ENCODE results near the gene SNX5.

- TF ChIP-seq CTCF (IDR thresholded peaks at IDR 0.05) (no peak), POLR2A (IDR thresholded peaks at IDR 0.05; ENCODE audit: low read depth) (no peak), POLR2AphosphoS5 (IDR thresholded peaks at IDR 0.05) (no peak), EP300 (IDR thresholded peaks at IDR 0.05) (no peak)
Measured at GRCh38 chr20:17892189-17892938, 76.2 kb downstream of the SNX5 start.
